Lung (tissue), 12 donors: ENCODE data around the gene AXIN2. TPM values are rescaled to one million over a fixed set of nuclear protein-coding genes. Genes with fewer than 3 reads are reported as not detected.

Experiments used
- ATAC-seq: fragments of 200-7000 bp; cut with Tn5 transposase; one replicate; pipeline ENCODE4 v1.9.1; 2020; ENCODE audit warnings: moderate number of reproducible peaks; ENCODE audit not compliant: insufficient read depth, low FRiP score
- DNase-seq, 3 donors: peaks; one replicate each; pipeline ENCODE4 v3.0.0-alpha.2; 2013 to 2017
- H3K27ac ChIP-seq, 2 donors: one replicate each; pipeline ENCODE4 v1.5.1; 2013; ENCODE audit warnings: mild to moderate bottlenecking in 2 of 2, moderate library complexity in 2 of 2, control low read depth in 1 of 2, inconsistent platforms in 1 of 2, low read depth in 1 of 2, low read length in 1 of 2
- H3K27me3 ChIP-seq, 3 donors: one replicate each; pipeline ENCODE4 v1.5.1; 2013; ENCODE audit warnings: low read length in 2 of 3; ENCODE audit not compliant: control insufficient read depth in 3 of 3, insufficient read depth in 3 of 3
- H3K36me3 ChIP-seq, 4 donors: one replicate each; pipeline ENCODE4 v1.5.1; 2013; ENCODE audit warnings: low read length in 4 of 4, mild to moderate bottlenecking in 1 of 4, moderate library complexity in 1 of 4; ENCODE audit not compliant: control insufficient read depth in 4 of 4, insufficient read depth in 4 of 4
- H3K4me1 ChIP-seq, 5 donors: one replicate each; pipeline ENCODE4 v1.5.1; 2013; ENCODE audit warnings: low read length in 5 of 5, mild to moderate bottlenecking in 2 of 5, moderate library complexity in 1 of 5; ENCODE audit not compliant: control insufficient read depth in 5 of 5, insufficient read depth in 5 of 5
- H3K4me3 ChIP-seq: one replicate; pipeline ENCODE4 v1.5.1; 2013; ENCODE audit warnings: mild to moderate bottlenecking, control low read depth, moderate library complexity
- H3K9ac ChIP-seq, 2 donors: one replicate each; pipeline ENCODE4 v1.5.1; 2013; ENCODE audit warnings: low read length in 2 of 2, control low read depth in 1 of 2; ENCODE audit not compliant: insufficient read depth in 1 of 2
- H3K9me3 ChIP-seq, 4 donors: one replicate each; pipeline ENCODE4 v1.5.1; 2013; ENCODE audit warnings: low read length in 3 of 4, mild to moderate bottlenecking in 1 of 4, moderate library complexity in 1 of 4; ENCODE audit not compliant: control insufficient read depth in 4 of 4, insufficient read depth in 3 of 4
- CTCF ChIP-seq: IDR thresholded peaks from 2 replicates; pipeline ENCODE4 v1.5.1; 2012; ENCODE audit warnings: mild to moderate bottlenecking; ENCODE audit errors: control extremely low read depth, extremely low read depth
- WGBS, 2 donors: extraction: QIAGEN DNeasy Blood & Tissue Kit; methylation state at CpG; one replicate each; pipeline ENCODE4 v1.1.7; 2013; 5-methylcytosine and 5-hydroxymethylcytosine counted together
- polyA plus RNA-seq, 2 donors: library from polyadenylated mRNA; stranded (reverse); fragments of 200-250 nt; gene quantifications; one replicate each; pipeline ENCODE4 v1.2.1, GENCODE V29; 2013
- total RNA-seq, 2 donors: library from RNA; depleted of rRNA in 1 of 2; stranded (reverse); fragments of >200 nt in 1 of 2; gene quantifications; one replicate each; pipeline ENCODE4 v1.2.1, GENCODE V29; 2014 to 2021
- donor health status: control.
- donor health status: control.
- donor health status: Bipolar disorder and iron deficiency.
- donor health status: healthy.
- donor health status: DM: yes; HTN: yes; CAD: no.

Gene AXIN2
- total and polyA plus RNA-seq, 4 donors: 13.0 to 127 (median 36.8) TPM

GRCh38 chr17:65562206-65562531, 721 bp upstream of the AXIN2 start:
- peak overlapping the region in 1 of 2 donors; percentile 51 for H3K9ac ChIP-seq
- no peak overlapping the region for H3K27ac ChIP-seq
- H3K4me1 ChIP-seq: peaks cover 0 to 20% (median 7%) of the 10 kb centered on the region in 5 donors
- DNase-seq (peak in 1 of 3 donors; percentile 45), ATAC-seq (no peak)
- peaks cover 0 to 13% (median 4%) of the 10 kb centered on the region in 4 donors for H3K36me3 ChIP-seq
- TF ChIP-seq CTCF: no peak
- no peak overlapping the region for H3K4me3 ChIP-seq
- H3K27me3 ChIP-seq: no peaks in the 10 kb centered on the region
- no peaks in the 10 kb centered on the region for H3K9me3 ChIP-seq
- 46 to 54% methylated on average over 9 of the region's 9 CpGs for WGBS, 2 donors

- no peaks in the 10 kb centered on the region for H3K27me3 ChIP-seq
- no peak for TF ChIP-seq CTCF
- WGBS, 2 donors: 0 to 1% methylated on average over 75 to 113 of the region's 113 CpGs
- peak; percentile 95 to 97 (median 96) for DNase-seq
- H3K27ac ChIP-seq: peak overlapping the region; percentile 94 to 98
- no peaks in the 10 kb centered on the region for H3K9me3 ChIP-seq
- peaks cover 0 to 20% (median 9%) of the 10 kb centered on the region in 5 donors for H3K4me1 ChIP-seq
- no peak overlapping the region for H3K9ac ChIP-seq
- peaks cover 0 to 18% (median 4%) of the 10 kb centered on the region in 4 donors for H3K36me3 ChIP-seq
- peak overlapping the region; percentile 85 for H3K4me3 ChIP-seq
- ATAC-seq: peak; percentile 39
Measured at GRCh38 chr17:65560628-65561451, 608 bp downstream of the AXIN2 start.

DNA sequence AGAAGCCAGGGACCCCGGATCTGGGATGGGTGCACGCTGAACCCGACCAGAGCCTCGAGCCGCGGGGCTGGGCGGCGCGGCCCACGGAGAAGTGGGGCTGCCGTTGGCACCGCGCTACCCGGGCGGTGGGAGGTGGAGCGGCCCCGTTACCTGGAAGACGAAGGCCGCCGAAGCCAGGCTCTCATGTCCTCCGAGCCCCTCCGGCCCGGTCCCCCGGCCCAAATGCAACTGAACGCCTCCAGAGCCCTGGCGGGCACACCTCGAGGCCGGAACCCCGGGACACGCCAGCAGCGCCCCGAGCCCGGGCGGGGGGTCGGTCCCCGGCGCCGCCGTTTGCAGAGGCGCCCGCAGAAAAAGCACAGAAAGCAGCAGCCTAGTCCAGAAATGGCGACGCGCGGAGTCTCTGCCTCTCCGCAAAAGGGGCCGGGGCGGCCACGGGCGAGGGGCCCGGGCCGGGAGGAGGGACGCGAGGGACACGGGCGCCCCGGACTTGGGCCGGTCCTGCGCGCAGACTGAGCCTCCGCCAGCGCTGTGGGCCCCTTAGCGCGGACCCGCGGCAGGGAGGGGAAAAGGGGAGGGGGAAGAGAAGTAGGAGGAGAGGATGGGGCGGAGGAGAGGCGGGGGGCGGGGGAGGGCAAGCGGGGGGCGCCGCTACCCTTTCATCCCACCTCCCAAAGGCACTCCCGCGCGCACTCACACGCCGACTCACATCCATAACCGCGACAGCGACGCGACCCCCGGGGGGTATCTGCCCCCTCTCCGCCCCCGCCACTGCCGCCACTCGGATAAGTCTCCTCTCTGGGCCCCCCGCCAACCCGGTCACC, 1.4 kb downstream of the AXIN2 start:
- peak overlapping the region; percentile 94 to 98 for H3K27ac ChIP-seq
- H3K27me3 ChIP-seq: no peaks in the 10 kb centered on the region
- ATAC-seq (no peak), DNase-seq (peak; percentile 87 to 91 (median 89))
- no peaks in the 10 kb centered on the region for H3K9me3 ChIP-seq
- H3K36me3 ChIP-seq: peaks cover 0 to 18% (median 4%) of the 10 kb centered on the region in 4 donors
- TF ChIP-seq CTCF: no peak
- H3K4me1 ChIP-seq: peaks cover 0 to 19% (median 12%) of the 10 kb centered on the region in 5 donors
- H3K9ac ChIP-seq: peak overlapping the region; percentile 32 to 74
- 1% methylated on average over 68 to 86 of the region's 89 CpGs for WGBS, 2 donors
- peak overlapping the region; percentile 85 for H3K4me3 ChIP-seq
